WTC11 (cell line): ENCODE measurements around the gene PGS1. TPM values are rescaled to one million over a fixed set of nuclear protein-coding genes. Genes with fewer than 3 reads are reported as not detected.

Experiments used
- ATAC-seq: fragments of 200-7000 bp; cut with Tn5 transposase; 2 replicates; pipeline ENCODE4 v1.10.0; 2021; ENCODE audit warnings: mild to moderate bottlenecking, moderate library complexity
- CTCF ChIA-PET: fragments of 300-600 bp; sonication (Branson Sonifier 250); formaldehyde crosslinking; loops from one replicate; lab custom pipeline; 2021; ENCODE audit warnings: antibody characterized with exemption; lab: Charles Lee
- POLR2A ChIA-PET: fragments of 350-600 bp; sonication (Branson Sonifier 250); formaldehyde crosslinking; loops from one replicate; lab custom pipeline; 2021; ENCODE audit warnings: antibody characterized with exemption; lab: Charles Lee
- DNase-seq: peaks from one replicate; pipeline ENCODE4 v3.0.0; 2021; ENCODE audit warnings: low spot score
- H3K27ac Mint-ChIP-seq: 2 replicates; pipeline ENCODE4 v1.8.0; 2021; ENCODE audit warnings: mixed read lengths
- H3K27me3 Mint-ChIP-seq: 2 replicates; pipeline ENCODE4 v1.8.0; 2021; ENCODE audit warnings: low read depth, mild to moderate bottlenecking, moderate library complexity, mixed read lengths
- H3K36me3 Mint-ChIP-seq: 2 replicates; pipeline ENCODE4 v1.8.0; 2021; ENCODE audit warnings: mixed read lengths
- H3K4me1 Mint-ChIP-seq: 2 replicates; pipeline ENCODE4 v1.8.0; 2022; ENCODE audit warnings: mixed read lengths
- H3K4me3 Mint-ChIP-seq: 2 replicates; pipeline ENCODE4 v1.8.0; 2021; ENCODE audit warnings: mild to moderate bottlenecking, moderate library complexity, mixed read lengths
- H3K9me3 Mint-ChIP-seq: 2 replicates; pipeline ENCODE4 v1.8.0; 2021; ENCODE audit warnings: mixed read lengths
- AR ChIP-seq: fragments of 250-450 bp; sonication (Bioruptor Pico); IDR thresholded peaks from 2 replicates; pipeline ENCODE4 v1.9.0; 2021; ENCODE audit warnings: mild to moderate bottlenecking
- CDX4 ChIP-seq: fragments of 250-450 bp; sonication (Bioruptor Pico); IDR thresholded peaks from 2 replicates; pipeline ENCODE4 v1.9.0; 2021; ENCODE audit warnings: moderate library complexity, mild to moderate bottlenecking, inconsistent platforms, borderline replicate concordance
- CTCF ChIP-seq: fragments of 200-600 bp; IDR thresholded peaks from 2 replicates; pipeline ENCODE4 v1.8.0; 2022; ENCODE audit warnings: antibody characterized with exemption
- ESRRA ChIP-seq: sonication (generic); formaldehyde crosslinking; IDR thresholded peaks from 2 replicates; pipeline ENCODE4 v1.8.1; 2022; ENCODE audit warnings: mild to moderate bottlenecking, missing genetic modification reagents, borderline replicate concordance
- GTF2I ChIP-seq: fragments of 250-450 bp; sonication (Bioruptor Pico); conservative IDR thresholded peaks from 2 replicates; pipeline ENCODE4 v1.4.0; 2021; ENCODE audit warnings: mild to moderate bottlenecking
- JAZF1 ChIP-seq: fragments of 250-450 bp; sonication (Bioruptor Pico); IDR thresholded peaks from 2 replicates; pipeline ENCODE4 v1.9.0; 2021; ENCODE audit warnings: moderate library complexity, mild to moderate bottlenecking, inconsistent platforms
- NFATC4 ChIP-seq: fragments of 250-450 bp; sonication (Bioruptor Pico); IDR thresholded peaks from 2 replicates; pipeline ENCODE4 v1.9.0; 2021; ENCODE audit warnings: mild to moderate bottlenecking
- SP1 ChIP-seq: sonication (generic); formaldehyde crosslinking; conservative IDR thresholded peaks from 2 replicates; pipeline ENCODE4 v1.8.1; 2022; ENCODE audit warnings: missing genetic modification reagents
- TCF7 ChIP-seq: sonication (generic); formaldehyde crosslinking; IDR thresholded peaks from 2 replicates; pipeline ENCODE4 v1.8.0; 2022; ENCODE audit warnings: mild to moderate bottlenecking, low read depth, missing genetic modification reagents, moderate library complexity
- USF1 ChIP-seq: sonication (generic); formaldehyde crosslinking; IDR thresholded peaks from 2 replicates; pipeline ENCODE4 v1.8.0; 2022; ENCODE audit warnings: mild to moderate bottlenecking, missing genetic modification reagents
- USF2 ChIP-seq: sonication (generic); formaldehyde crosslinking; IDR thresholded peaks from 2 replicates; pipeline ENCODE4 v1.8.1; 2023; ENCODE audit warnings: mild to moderate bottlenecking, missing genetic modification reagents, moderate library complexity
- ZBTB21 ChIP-seq: sonication (generic); formaldehyde crosslinking; IDR thresholded peaks from 2 replicates; pipeline ENCODE4 v1.8.1; 2023; ENCODE audit warnings: mild to moderate bottlenecking, missing genetic modification reagents, borderline replicate concordance
- ZNF138 ChIP-seq: sonication (generic); formaldehyde crosslinking; conservative IDR thresholded peaks from 2 replicates; pipeline ENCODE4 v1.8.1; 2022; ENCODE audit warnings: mild to moderate bottlenecking, moderate library complexity, missing genetic modification reagents
- ZNF396 ChIP-seq: fragments of 250-450 bp; sonication (Bioruptor Pico); IDR thresholded peaks from 2 replicates; pipeline ENCODE4 v1.8.0; 2021; ENCODE audit warnings: mild to moderate bottlenecking, moderate library complexity, borderline replicate concordance
- ZNF425 ChIP-seq: fragments of 250-450 bp; sonication (Bioruptor Pico); conservative IDR thresholded peaks from 2 replicates; pipeline ENCODE4 v1.9.0; 2021; ENCODE audit warnings: mild to moderate bottlenecking
- ZNF512 ChIP-seq: sonication (generic); formaldehyde crosslinking; IDR thresholded peaks from 2 replicates; pipeline ENCODE4 v1.8.1; 2022; ENCODE audit warnings: missing genetic modification reagents, borderline replicate concordance
- ZNF671 ChIP-seq: fragments of 250-450 bp; sonication (Bioruptor Pico); IDR thresholded peaks from 2 replicates; pipeline ENCODE4 v1.8.0; 2021; ENCODE audit warnings: mild to moderate bottlenecking
- total RNA-seq: library from RNA; stranded (reverse); gene quantifications from 3 replicates; pipeline ENCODE4 v1.2.3, GENCODE V29; 2021

PGS1 gene
- total RNA-seq, 1 experiment from 2014 or later = 51.4 TPM

- Mint-ChIP-seq H3K4me1 (peaks cover 14% of the 10 kb centered on the region), H3K4me3 (no peak overlapping the region), H3K36me3 (peaks cover 45% of the 10 kb centered on the region), H3K27ac (0 out of 2 replicates have a peak overlapping the region, but pooled peaks have one; percentile 22), H3K9me3 (no peaks in the 10 kb centered on the region), H3K27me3 (no peaks in the 10 kb centered on the region)
- ATAC-seq (no peak), DNase-seq (no peak)
- CTCF ChIA-PET = interaction anchor here (1.2 to 5.3 kb wide), 2 partner anchors 63 to 112 kb away, joined by 3 to 115 read pairs; partner anchors contain the start of gene SOCS3
- POLR2A ChIA-PET = no interaction called here
- TF ChIP-seq AR (CRISPR knock-in tag) = no peak
- no peak for TF ChIP-seq ZNF512 (CRISPR knock-in tag)
These were observed 47.0 kb downstream of the PGS1 start for GRCh38 chr17:78425429-78425828.

GRCh38 chr17:78426293-78426879 lies 47.9 kb downstream of the PGS1 start:
- ChIA-PET POLR2A (no interaction called here), CTCF (interaction anchor here (1.2 kb wide), 1 partner anchor 113 kb away, joined by 3 read pairs; no protein-coding TSS in a partner anchor)
- Mint-ChIP-seq H3K27me3 (no peaks in the 10 kb centered on the region), H3K27ac (no peak overlapping the region), H3K4me3 (no peak overlapping the region), H3K9me3 (no peaks in the 10 kb centered on the region), H3K4me1 (peaks cover 13% of the 10 kb centered on the region), H3K36me3 (peaks cover 39% of the 10 kb centered on the region)
- TF ChIP-seq ZBTB21 (CRISPR knock-in tag) (no peak), ZNF138 (CRISPR knock-in tag) (no peak), NFATC4 (CRISPR knock-in tag) (no peak), USF2 (no peak), TCF7 (CRISPR knock-in tag) (no peak), CTCF (no peak), ZNF425 (no peak), GTF2I (CRISPR knock-in tag) (no peak), SP1 (CRISPR knock-in tag) (no peak)
- no peak for DNase-seq
- ATAC-seq = no peak

GRCh38 chr17:78427140-78427539 lies 48.7 kb downstream of the PGS1 start:
- Mint-ChIP-seq H3K27ac (peak overlapping the region; percentile 49; the same call in 1 of the 2 replicates), H3K4me1 (peaks cover 11% of the 10 kb centered on the region), H3K27me3 (no peaks in the 10 kb centered on the region), H3K9me3 (no peaks in the 10 kb centered on the region), H3K4me3 (no peak overlapping the region), H3K36me3 (peaks cover 35% of the 10 kb centered on the region)
- DNase-seq (no peak), ATAC-seq (no peak)
- TF ChIP-seq ESRRA = no peak
- no peak for TF ChIP-seq ZNF512 (CRISPR knock-in tag)
- no peak for TF ChIP-seq JAZF1 (CRISPR knock-in tag)
- no peak for TF ChIP-seq CDX4
- TF ChIP-seq ZNF396 = no peak
- no peak for TF ChIP-seq USF1
- TF ChIP-seq ZNF671 (CRISPR knock-in tag) = no peak
- ChIA-PET CTCF (no interaction called here), POLR2A (no interaction called here)
